Chondrocyte (in vitro differentiated cells): Measurements from ENCODE around the gene STC2. TPM values are rescaled to one million over a fixed set of nuclear protein-coding genes. Genes with fewer than 3 reads are reported as not detected.

ENCODE experiments used
- DNase-seq: peaks from one replicate; pipeline ENCODE4 v3.0.0; 2021; ENCODE audit warnings: mixed read lengths, low spot score
- H3K27ac Mint-ChIP-seq: one replicate; pipeline ENCODE4 v1.8.0; 2021; ENCODE audit warnings: mild to moderate bottlenecking, moderate library complexity, mixed read lengths; ENCODE audit not compliant: unreplicated experiment
- H3K27me3 Mint-ChIP-seq: 2 replicates; pipeline ENCODE4 v1.8.0; 2021; ENCODE audit warnings: low read depth, mixed read lengths
- H3K36me3 Mint-ChIP-seq: 2 replicates; pipeline ENCODE4 v1.8.0; 2021; ENCODE audit warnings: low read depth, mixed read lengths
- H3K4me1 Mint-ChIP-seq: 2 replicates; pipeline ENCODE4 v1.8.0; 2021; ENCODE audit warnings: low read depth, mild to moderate bottlenecking, mixed read lengths
- H3K4me3 Mint-ChIP-seq: one replicate; pipeline ENCODE4 v1.8.0; 2021; ENCODE audit warnings: mild to moderate bottlenecking, moderate library complexity, mixed read lengths; ENCODE audit not compliant: unreplicated experiment
- H3K9me3 Mint-ChIP-seq: 2 replicates; pipeline ENCODE4 v1.8.0; 2021; ENCODE audit warnings: low read depth, mixed read lengths
- total RNA-seq: library from RNA; stranded (reverse); gene quantifications from 3 replicates; pipeline ENCODE4 v1.2.1, GENCODE V29; 2021
- TF ChIP-seq, protein P1 (sequence below): fragments of 200-600 bp; sonication (generic); IDR thresholded peaks from 2 replicates; pipeline ENCODE4 v1.5.0; 2021; ENCODE audit warnings: antibody characterized with exemption, mild to moderate bottlenecking, moderate library complexity

The STC2 gene
- total RNA-seq, 1 donor from 2014 or later, result 1,121 TPM

DNA sequence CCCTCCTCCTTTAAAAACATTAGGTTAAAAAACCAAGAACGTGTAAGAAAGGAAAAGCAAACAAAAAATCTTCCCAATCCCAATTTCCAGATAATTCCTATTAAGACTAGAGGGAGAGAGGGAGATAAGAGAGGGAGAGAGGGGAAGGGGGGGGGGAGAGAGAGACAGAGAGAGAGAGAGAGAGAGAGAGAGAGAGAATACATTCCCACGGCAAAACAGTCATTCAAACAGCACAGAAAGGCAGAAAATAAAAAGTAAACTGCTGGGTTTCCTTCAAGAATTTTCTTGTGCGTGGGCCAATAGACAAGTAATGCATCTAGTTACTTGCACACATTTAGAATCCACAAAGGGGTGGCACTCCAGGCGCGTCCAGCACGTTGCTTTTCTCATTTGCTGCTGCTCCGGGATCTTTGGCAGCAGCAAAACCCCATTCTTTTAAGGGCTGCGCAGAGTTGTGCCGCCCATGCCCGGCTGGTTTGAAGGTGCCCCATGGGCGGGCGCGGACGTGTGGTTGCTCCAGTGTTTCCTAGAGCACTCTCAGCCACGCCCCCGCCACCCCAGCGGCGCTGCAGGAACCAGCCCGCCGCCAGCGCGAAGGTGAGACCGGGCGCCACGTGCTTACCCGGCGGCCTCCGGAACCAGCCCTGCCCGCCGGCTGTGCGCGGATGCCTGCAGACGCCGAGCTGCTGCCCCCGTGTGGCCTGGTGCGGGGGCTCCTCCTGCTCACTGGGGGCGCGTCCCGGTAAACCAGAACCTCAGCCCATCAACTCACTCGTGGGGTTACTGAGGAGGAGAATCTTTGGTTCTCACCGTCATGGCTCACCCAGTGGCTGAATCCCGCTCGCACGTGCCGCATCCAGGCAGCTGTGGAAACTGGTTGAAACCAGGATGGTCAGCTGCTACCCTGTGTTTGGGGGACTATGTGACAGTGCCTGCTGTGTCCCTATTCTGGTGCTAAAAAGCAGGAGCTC is 44.6 kb downstream of the STC2 start:
- peaks cover 15% of the 10 kb centered on the region for H3K4me1 Mint-ChIP-seq
- DNase-seq, result no peak
- H3K9me3 Mint-ChIP-seq, result peaks cover 7% of the 10 kb centered on the region
- no peaks in the 10 kb centered on the region for H3K36me3 Mint-ChIP-seq
- peak overlapping the region; percentile 64 for H3K4me3 Mint-ChIP-seq
- TF ChIP-seq, protein P1, sequence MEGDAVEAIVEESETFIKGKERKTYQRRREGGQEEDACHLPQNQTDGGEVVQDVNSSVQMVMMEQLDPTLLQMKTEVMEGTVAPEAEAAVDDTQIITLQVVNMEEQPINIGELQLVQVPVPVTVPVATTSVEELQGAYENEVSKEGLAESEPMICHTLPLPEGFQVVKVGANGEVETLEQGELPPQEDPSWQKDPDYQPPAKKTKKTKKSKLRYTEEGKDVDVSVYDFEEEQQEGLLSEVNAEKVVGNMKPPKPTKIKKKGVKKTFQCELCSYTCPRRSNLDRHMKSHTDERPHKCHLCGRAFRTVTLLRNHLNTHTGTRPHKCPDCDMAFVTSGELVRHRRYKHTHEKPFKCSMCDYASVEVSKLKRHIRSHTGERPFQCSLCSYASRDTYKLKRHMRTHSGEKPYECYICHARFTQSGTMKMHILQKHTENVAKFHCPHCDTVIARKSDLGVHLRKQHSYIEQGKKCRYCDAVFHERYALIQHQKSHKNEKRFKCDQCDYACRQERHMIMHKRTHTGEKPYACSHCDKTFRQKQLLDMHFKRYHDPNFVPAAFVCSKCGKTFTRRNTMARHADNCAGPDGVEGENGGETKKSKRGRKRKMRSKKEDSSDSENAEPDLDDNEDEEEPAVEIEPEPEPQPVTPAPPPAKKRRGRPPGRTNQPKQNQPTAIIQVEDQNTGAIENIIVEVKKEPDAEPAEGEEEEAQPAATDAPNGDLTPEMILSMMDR, result peak; percentile 89
- H3K27me3 Mint-ChIP-seq, result peaks cover 10% of the 10 kb centered on the region
- H3K27ac Mint-ChIP-seq, result no peak overlapping the region

DNA sequence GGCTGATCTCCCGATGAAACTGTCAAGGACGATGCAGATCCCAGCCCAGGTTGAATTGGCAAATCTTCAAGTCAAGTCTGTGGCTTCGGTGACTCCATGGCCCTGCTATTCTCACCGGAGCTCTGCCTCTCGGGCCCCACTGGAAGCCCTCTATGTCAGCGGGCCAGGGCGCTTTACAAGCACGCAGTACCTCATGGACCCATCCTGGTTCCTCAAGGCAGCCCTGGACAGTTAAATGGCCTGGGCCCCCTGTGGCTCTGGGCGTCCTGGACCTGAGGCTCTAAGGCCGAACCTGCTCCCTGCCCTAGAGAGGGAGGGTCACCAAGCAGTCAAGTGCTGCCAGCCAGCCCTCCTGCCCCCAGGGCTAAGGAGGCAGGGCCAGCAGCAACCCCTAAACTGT is 45.3 kb downstream of the STC2 start:
- H3K4me1 Mint-ChIP-seq, result peaks cover 15% of the 10 kb centered on the region
- no peak overlapping the region for H3K4me3 Mint-ChIP-seq
- peaks cover 7% of the 10 kb centered on the region for H3K9me3 Mint-ChIP-seq
- TF ChIP-seq, protein P1, result no peak
- peaks cover 10% of the 10 kb centered on the region for H3K27me3 Mint-ChIP-seq
- DNase-seq, result no peak
- no peak overlapping the region for H3K27ac Mint-ChIP-seq
- no peaks in the 10 kb centered on the region for H3K36me3 Mint-ChIP-seq

DNA sequence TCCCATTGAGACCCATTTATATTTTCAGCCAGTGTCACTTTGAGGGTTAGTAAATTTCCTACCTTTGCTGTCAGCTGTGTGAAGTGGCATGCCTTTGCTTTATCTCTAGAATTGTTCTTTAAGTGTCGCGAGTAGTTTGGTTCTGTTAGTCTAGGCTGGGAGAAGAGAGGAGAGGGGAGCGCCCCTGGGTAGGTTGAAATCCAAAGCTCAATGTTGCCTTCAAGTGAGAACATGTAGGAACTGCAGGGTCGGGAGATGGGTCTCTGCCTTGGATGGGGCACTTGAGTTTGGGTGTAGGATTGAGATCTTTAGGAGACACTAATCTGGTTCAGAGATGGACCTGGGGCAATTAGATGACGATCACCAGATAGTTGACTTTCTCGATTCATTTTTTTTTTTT is 46.3 kb downstream of the STC2 start:
- no peaks in the 10 kb centered on the region for H3K36me3 Mint-ChIP-seq
- no peak overlapping the region for H3K4me3 Mint-ChIP-seq
- no peak overlapping the region for H3K27ac Mint-ChIP-seq
- TF ChIP-seq, protein P1, result peak; percentile 73
- H3K27me3 Mint-ChIP-seq, result peaks cover 15% of the 10 kb centered on the region
- peaks cover 15% of the 10 kb centered on the region for H3K4me1 Mint-ChIP-seq
- H3K9me3 Mint-ChIP-seq, result peaks cover 7% of the 10 kb centered on the region
- DNase-seq, result no peak

DNA sequence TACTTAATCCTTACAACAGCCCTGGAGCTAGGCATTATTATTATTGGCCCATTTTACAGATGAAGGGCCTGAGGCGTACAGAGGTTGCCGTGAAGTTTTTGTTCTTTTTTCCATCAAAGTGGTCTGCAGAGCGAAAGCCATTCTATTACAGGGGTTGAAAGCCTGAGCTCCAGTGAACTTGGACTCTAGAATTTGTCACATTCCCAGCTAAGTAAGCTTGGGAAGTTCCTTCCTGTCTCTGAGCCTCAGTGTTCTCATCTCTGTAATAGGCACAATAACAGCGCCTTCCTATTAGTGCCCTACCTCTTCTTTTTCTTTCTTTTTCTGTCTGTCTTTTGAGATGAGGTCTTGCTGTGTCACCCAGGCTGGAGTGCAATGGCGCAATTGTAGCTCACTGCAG is 49.0 kb downstream of the STC2 start:
- Mint-ChIP-seq H3K4me3 (no peak overlapping the region), H3K27ac (no peak overlapping the region), H3K9me3 (peaks cover 9% of the 10 kb centered on the region), H3K4me1 (peaks cover 12% of the 10 kb centered on the region), H3K27me3 (peaks cover 17% of the 10 kb centered on the region), H3K36me3 (no peaks in the 10 kb centered on the region)
- TF ChIP-seq, protein P1, result no peak
- DNase-seq, result no peak

DNA sequence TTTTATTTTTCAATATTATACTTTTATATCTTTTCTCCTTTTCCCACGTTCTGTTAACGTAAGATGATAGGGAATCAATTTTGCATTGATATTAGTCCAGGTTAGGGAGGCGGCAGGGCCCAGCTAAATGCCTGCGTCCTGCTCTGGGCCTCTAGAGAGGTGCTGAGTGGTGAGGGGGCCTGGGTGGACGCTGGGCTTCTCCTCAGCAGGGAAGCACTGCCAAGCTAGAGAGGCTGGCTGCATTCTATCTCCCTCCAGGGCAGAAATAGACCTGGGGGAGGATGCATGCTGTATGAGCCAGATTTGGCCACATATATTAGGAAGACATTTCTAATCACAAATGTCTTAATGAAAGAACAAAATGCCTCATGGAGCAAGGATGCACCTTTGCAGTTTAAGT is 49.6 kb downstream of the STC2 start:
- Mint-ChIP-seq H3K4me1 (peaks cover 10% of the 10 kb centered on the region), H3K36me3 (no peaks in the 10 kb centered on the region), H3K27ac (no peak overlapping the region), H3K27me3 (peaks cover 16% of the 10 kb centered on the region), H3K9me3 (peaks cover 8% of the 10 kb centered on the region), H3K4me3 (no peak overlapping the region)
- DNase-seq, result no peak
- TF ChIP-seq, protein P1, result no peak
